ACC112 (cell line): ENCODE results near the gene PGBD5.
"Not testable (repeated sequence)": the region's sequence is repeated elsewhere in the genome, so short reads cannot be mapped to it uniquely, and the experiment has no call there.

Experiments
- H2AFZ ChIP-seq: fragments of 200-600 bp; sonication (generic); one replicate; pipeline ENCODE4 v1.6.0; 2017; ENCODE audit warnings: antibody characterized with exemption, low read length; ENCODE audit not compliant: unreplicated experiment
- H3K27ac ChIP-seq: fragments of 200-600 bp; sonication (generic); 2 replicates; pipeline ENCODE4 v1.5.1; 2014; ENCODE audit warnings: low read depth, mild to moderate bottlenecking, antibody characterized with exemption, low read length, moderate library complexity
- H3K27me3 ChIP-seq: fragments of 200-600 bp; sonication (generic); 2 replicates; pipeline ENCODE4 v1.6.1; 2014; ENCODE audit warnings: mild to moderate bottlenecking, antibody characterized with exemption, low read length, moderate library complexity, mixed read lengths; ENCODE audit not compliant: insufficient read depth
- H3K36me3 ChIP-seq: fragments of 200-600 bp; sonication (generic); 2 replicates; pipeline ENCODE4 v1.6.1; 2016; ENCODE audit warnings: mild to moderate bottlenecking, antibody characterized with exemption, low read length, moderate library complexity, mixed read lengths; ENCODE audit not compliant: insufficient read depth
- H3K4me1 ChIP-seq: fragments of 200-600 bp; sonication (generic); one replicate; pipeline ENCODE4 v1.6.1; 2016; ENCODE audit warnings: low read length, mixed read lengths; ENCODE audit not compliant: insufficient read depth, unreplicated experiment, control insufficient read depth
- H3K4me3 ChIP-seq: fragments of 200-600 bp; sonication (generic); 2 replicates; pipeline ENCODE4 v1.5.1; 2014; ENCODE audit warnings: mild to moderate bottlenecking, low read depth, low read length
- H3K79me2 ChIP-seq: fragments of 200-600 bp; sonication (generic); one replicate; pipeline ENCODE4 v1.6.0; 2016; ENCODE audit warnings: low read length; ENCODE audit not compliant: control insufficient read depth, unreplicated experiment, insufficient read depth

PGBD5 gene

DNA sequence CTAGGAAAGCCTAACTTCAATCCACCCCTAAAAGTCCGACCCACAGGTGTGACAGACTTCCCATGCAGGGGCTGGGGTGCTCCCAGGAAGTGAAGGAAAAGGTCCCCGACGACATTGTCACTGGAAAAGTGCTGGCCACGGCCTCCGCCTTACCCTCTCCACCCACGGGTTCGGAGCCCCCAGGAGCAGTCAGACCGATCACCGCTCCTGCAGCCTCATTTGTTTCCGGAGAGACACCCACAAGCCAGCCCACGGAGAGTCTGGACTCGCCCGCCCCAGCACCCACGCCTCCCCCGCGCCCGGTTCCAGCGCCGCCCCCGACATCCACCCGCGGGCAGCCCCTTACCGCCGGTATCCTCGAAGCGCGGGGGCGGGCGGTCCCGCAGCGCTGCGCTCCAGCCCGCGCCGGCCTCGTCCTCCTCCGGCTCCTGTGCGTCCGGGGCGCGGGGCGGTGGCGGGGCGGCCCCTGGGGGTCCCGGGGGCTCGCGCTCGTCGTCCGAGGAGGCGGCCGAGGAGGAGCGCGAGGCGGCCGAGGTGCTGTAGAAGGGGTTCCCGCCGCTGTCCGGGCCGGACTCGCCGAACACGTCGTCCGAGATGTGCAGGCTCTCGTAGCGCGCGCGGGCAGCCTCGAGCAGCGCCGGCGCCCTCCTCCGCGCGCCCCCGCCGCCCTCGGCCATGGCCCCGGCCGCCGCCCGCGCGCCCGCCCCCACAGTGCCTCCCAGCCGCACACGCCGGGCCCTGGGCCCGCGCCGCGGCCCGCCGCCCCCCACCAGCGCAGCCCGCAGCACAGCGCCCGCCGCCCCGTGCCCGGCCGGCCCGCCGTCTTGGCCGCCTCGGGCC lies 660 bp downstream of the PGBD5 start:
- Histone ChIP-seq H3K79me2 (no peaks in the 10 kb centered on the region), H3K4me1 (no peaks in the 10 kb centered on the region), H3K27ac (no peak overlapping the region), H3K27me3 (peaks cover 86% of the 10 kb centered on the region), H3K4me3 (0 out of 2 replicates have a peak overlapping the region, but pooled peaks have one; percentile 28), H2AFZ (no peak overlapping the region), H3K36me3 (no peaks in the 10 kb centered on the region)

GRCh38 chr1:230424391-230425251 lies 1.5 kb downstream of the PGBD5 start:
- Histone ChIP-seq H3K4me1 (no peaks in the 10 kb centered on the region), H3K36me3 (no peaks in the 10 kb centered on the region), H3K27ac (no peak overlapping the region), H3K79me2 (no peaks in the 10 kb centered on the region), H3K4me3 (no peak overlapping the region), H3K27me3 (peaks cover 81% of the 10 kb centered on the region), H2AFZ (no peak overlapping the region)

DNA sequence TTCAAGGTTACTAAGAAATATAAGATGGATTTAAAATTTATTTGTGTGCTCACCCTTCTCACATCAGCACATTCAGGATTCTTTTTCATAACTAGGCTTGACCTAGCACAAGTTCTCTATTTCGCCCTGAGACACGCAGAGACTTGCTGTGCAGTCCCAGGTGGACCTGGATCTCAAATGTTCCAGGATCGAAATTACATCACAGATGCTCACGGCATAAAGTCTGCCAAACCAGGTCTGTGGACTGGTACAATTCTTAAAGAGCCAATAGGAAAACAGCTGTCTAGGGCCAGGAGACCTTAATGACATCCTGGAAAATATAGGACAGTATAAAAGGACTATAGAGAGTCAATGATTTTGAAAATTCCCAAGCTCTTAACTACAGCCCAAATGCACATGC lies 2.2 kb downstream of the PGBD5 start:
- Histone ChIP-seq H3K4me3 (no peak overlapping the region), H3K79me2 (no peaks in the 10 kb centered on the region), H3K27me3 (peaks cover 75% of the 10 kb centered on the region), H2AFZ (no peak overlapping the region), H3K4me1 (no peaks in the 10 kb centered on the region), H3K27ac (no peak overlapping the region), H3K36me3 (no peaks in the 10 kb centered on the region)

GRCh38 chr1:230423261-230423660 lies 2.9 kb downstream of the PGBD5 start:
- Histone ChIP-seq H3K36me3 (no peaks in the 10 kb centered on the region), H2AFZ (no peak overlapping the region), H3K4me3 (no peak overlapping the region), H3K4me1 (no peaks in the 10 kb centered on the region), H3K27ac (no peak overlapping the region), H3K79me2 (no peaks in the 10 kb centered on the region), H3K27me3 (peaks cover 71% of the 10 kb centered on the region)

- Histone ChIP-seq H3K4me1 (no peaks in the 10 kb centered on the region), H2AFZ (no peak overlapping the region), H3K27me3 (peaks cover 67% of the 10 kb centered on the region), H3K27ac (no peak overlapping the region), H3K4me3 (no peak overlapping the region), H3K79me2 (no peaks in the 10 kb centered on the region), H3K36me3 (no peaks in the 10 kb centered on the region)
Measured at GRCh38 chr1:230422221-230422981, 3.7 kb downstream of the PGBD5 start.

- Histone ChIP-seq H3K27me3 (peaks cover 67% of the 10 kb centered on the region), H3K79me2 (no peaks in the 10 kb centered on the region), H2AFZ (no peak overlapping the region), H3K4me3 (no peak overlapping the region), H3K4me1 (no peaks in the 10 kb centered on the region), H3K27ac (no peak overlapping the region), H3K36me3 (no peaks in the 10 kb centered on the region)
Measured at GRCh38 chr1:230421481-230421880, 4.7 kb downstream of the PGBD5 start.

DNA sequence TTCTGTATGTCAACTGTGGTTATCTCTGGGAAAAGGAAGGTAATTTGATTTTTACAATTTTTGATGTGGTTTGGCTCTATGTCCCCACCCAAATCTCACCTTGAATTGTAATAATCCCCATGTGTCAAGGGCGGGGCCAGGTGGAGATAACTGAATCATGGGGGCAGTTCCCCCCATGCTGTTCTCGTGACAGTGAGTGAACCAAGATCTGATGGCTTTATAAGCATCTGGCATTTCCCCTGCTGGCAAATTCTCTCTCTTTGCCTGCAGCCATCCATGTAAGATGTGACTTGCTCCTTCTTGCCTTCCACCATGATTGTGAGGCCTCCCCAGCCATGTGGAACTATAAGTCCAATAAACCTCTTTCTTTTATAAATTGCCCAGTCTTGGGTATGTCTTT lies 5.8 kb downstream of the PGBD5 start:
- H3K27ac ChIP-seq, H3K79me2 ChIP-seq, H3K36me3 ChIP-seq, H3K4me3 ChIP-seq, H3K4me1 ChIP-seq, H2AFZ ChIP-seq: not testable (repeated sequence)
- H3K27me3 ChIP-seq, result peaks cover 74% of the 10 kb centered on the region

- Histone ChIP-seq H2AFZ (no peak overlapping the region), H3K27ac (no peak overlapping the region), H3K36me3 (no peaks in the 10 kb centered on the region), H3K79me2 (no peaks in the 10 kb centered on the region), H3K27me3 (peaks cover 41% of the 10 kb centered on the region), H3K4me3 (no peak overlapping the region), H3K4me1 (no peaks in the 10 kb centered on the region)
Measured at GRCh38 chr1:230416430-230416829, 9.7 kb downstream of the PGBD5 start.

DNA sequence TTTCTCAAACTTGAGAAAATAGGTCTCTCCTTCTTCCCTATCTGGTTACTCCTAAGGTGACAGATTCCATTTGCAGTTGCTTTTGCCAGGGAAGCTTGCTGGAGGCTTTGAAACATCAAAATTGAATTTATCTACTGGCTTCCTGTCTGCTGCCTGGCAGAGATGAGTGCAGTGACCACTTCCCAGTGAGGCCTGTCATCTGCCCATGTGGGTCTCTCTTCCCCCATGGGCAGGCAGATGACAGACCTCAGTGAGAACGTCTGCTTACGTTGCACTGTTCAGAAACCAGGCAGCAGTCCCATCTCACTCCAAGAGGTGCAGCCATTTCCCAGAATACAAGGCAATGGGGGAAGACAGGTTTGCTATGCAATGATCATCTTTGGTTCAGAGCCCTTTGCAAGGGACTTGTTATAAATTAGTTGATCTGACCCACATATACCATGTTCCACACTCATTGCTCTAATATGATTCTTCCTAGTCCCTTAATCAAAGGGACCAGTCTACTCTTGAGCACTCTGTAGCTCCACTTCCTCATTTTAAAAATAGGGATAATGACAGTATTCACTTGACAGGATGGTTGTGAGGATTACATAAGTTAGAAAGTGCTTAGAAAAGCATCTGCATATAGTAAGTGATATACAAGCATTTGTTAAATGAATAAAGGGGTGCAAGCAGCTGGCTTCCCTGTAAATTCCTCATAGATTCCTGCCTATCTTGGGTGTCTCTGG lies 10.6 kb downstream of the PGBD5 start:
- Histone ChIP-seq H2AFZ (no peak overlapping the region), H3K79me2 (no peaks in the 10 kb centered on the region), H3K27me3 (peaks cover 34% of the 10 kb centered on the region; the same call in 1 of the 2 replicates), H3K4me1 (no peaks in the 10 kb centered on the region), H3K36me3 (no peaks in the 10 kb centered on the region), H3K27ac (no peak overlapping the region), H3K4me3 (no peak overlapping the region)

GRCh38 chr1:230414694-230415093 lies 11.4 kb downstream of the PGBD5 start:
- H3K27ac ChIP-seq, result no peak overlapping the region
- H3K4me1 ChIP-seq, result no peaks in the 10 kb centered on the region
- H3K4me3 ChIP-seq, result no peak overlapping the region
- H2AFZ ChIP-seq, result no peak overlapping the region
- no peaks in the 10 kb centered on the region for H3K36me3 ChIP-seq
- H3K79me2 ChIP-seq, result no peaks in the 10 kb centered on the region
- H3K27me3 ChIP-seq, result peaks cover 32% of the 10 kb centered on the region; the same call in 1 of the 2 replicates
